Vagina (tissue), 2 donors: Measurements from ENCODE around the gene RAI2.

Experiments
- CTCF ChIP-seq, 3 experiments: fragments of 450-650 bp in 2 of 3; fragments of 200-600 bp in 1 of 3; sonication (generic) in 1 of 3; IDR thresholded peaks; one replicate each; pipeline ENCODE4 v1.5.1; 2017 to 2019; ENCODE audit warnings: antibody characterized with exemption in 3 of 3, mild to moderate bottlenecking in 2 of 3, moderate library complexity in 2 of 3
- POLR2AphosphoS5 ChIP-seq, 2 donors: sonication (generic); formaldehyde crosslinking; IDR thresholded peaks; one replicate each; pipeline ENCODE4 v1.9.0; 2017; ENCODE audit warnings: antibody characterized with exemption in 2 of 2, mild to moderate bottlenecking in 2 of 2, low read depth in 1 of 2; ENCODE audit not compliant: insufficient read depth in 1 of 2

GRCh38 chrX:17801431-17801830 lies 59.7 kb downstream of the RAI2 start:
- TF ChIP-seq CTCF (IDR thresholded peaks at IDR 0.05) (no peak), POLR2AphosphoS5 (IDR thresholded peaks at IDR 0.05; ENCODE audit: insufficient read depth in 1 of 2, low read depth in 1 of 2) (no peak)
